ENCODE measurements around the gene SAMD4A.
"Not testable (repeated sequence)": the region's sequence is repeated elsewhere in the genome, so short reads cannot be mapped to it uniquely, and the experiment has no call there.

Gene SAMD4A

GRCh38 chr14:54794796-54795195 lies 227.9 kb downstream of the SAMD4A start:
- Histone ChIP-seq H3K27ac (ENCODE audit: low read length) (no peak overlapping the region), H3K27me3 (ENCODE audit: control insufficient read depth, insufficient read depth, low read length) (no peaks in the 10 kb centered on the region), H3K36me3 (ENCODE audit: control insufficient read depth, insufficient read depth, low read length) (no peaks in the 10 kb centered on the region), H3K4me1 (ENCODE audit: control insufficient read depth, insufficient read depth, low read length) (no peaks in the 10 kb centered on the region), H3K4me3 (ENCODE audit: low read length) (no peak overlapping the region), H3K9me3 (ENCODE audit: control insufficient read depth, insufficient read depth, low read length) (no peaks in the 10 kb centered on the region)
- WGBS (ENCODE audit: insufficient coverage, insufficient read length): no CpG with 5 or more reads among the region's 3 CpGs
- no peak for DNase-seq (ENCODE audit: low read depth, low spot score)

DNA sequence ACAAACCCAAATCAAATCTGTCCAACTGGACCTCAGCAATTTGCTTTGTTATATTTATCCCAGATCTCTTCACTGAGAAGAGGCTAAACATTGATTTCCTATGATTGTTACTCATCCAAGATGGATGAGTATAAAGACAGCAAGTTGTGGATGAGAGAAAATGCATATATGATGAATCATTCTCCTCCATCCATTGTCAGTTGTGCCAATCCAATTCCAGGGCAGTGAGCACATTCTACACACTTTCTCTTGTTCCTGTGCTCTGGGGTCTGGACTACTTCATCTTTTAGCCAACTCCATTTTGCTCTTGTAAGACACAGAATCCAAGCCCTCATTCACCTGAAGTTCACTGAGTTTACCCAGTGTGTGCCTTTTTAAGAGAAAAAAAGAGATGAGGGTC lies 230.0 kb downstream of the SAMD4A start:
- Histone ChIP-seq H3K36me3 (ENCODE audit: control insufficient read depth, insufficient read depth, low read length) (no peaks in the 10 kb centered on the region), H3K27ac (ENCODE audit: low read length) (no peak overlapping the region)
- DNase-seq (ENCODE audit: low read depth, low spot score): no peak

DNA sequence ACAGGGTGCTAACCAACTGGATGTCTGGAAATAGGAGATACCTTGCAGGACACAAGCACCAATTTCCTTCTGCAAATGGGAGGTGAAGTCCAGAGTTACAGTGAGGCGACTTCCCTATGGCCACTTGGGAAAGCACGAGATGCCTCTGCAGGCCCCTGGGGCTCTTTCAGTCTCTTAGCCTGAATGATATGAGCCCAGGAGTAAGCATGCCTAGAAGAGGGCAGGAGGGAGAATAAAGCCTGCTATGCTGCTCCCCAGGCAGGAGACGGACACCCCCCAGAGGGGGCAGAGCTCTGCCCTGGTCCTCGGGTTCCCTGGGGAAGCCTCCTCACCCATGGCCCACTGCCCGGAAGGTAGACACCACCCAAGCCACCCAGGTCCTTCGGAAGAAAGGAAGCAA lies 230.6 kb downstream of the SAMD4A start:
- Histone ChIP-seq H3K36me3 (ENCODE audit: control insufficient read depth, insufficient read depth, low read length) (no peaks in the 10 kb centered on the region), H3K27me3 (ENCODE audit: control insufficient read depth, insufficient read depth, low read length) (no peaks in the 10 kb centered on the region), H3K4me1 (ENCODE audit: control insufficient read depth, insufficient read depth, low read length) (no peaks in the 10 kb centered on the region), H3K4me3 (ENCODE audit: low read length) (no peak overlapping the region), H3K9me3 (ENCODE audit: control insufficient read depth, insufficient read depth, low read length) (no peaks in the 10 kb centered on the region), H3K27ac (ENCODE audit: low read length) (no peak overlapping the region)
- WGBS (ENCODE audit: insufficient coverage, insufficient read length): no CpG with 5 or more reads among the region's 6 CpGs
- DNase-seq (ENCODE audit: low read depth, low spot score): no peak

More for the DNA sequence above, 230.0 kb downstream of the SAMD4A start:
- no peaks in the 10 kb centered on the region for H3K9me3 ChIP-seq (ENCODE audit: control insufficient read depth, insufficient read depth, low read length)
- no peak overlapping the region for H3K4me3 ChIP-seq (ENCODE audit: low read length)
- no peaks in the 10 kb centered on the region for H3K27me3 ChIP-seq (ENCODE audit: control insufficient read depth, insufficient read depth, low read length)
- no peaks in the 10 kb centered on the region for H3K4me1 ChIP-seq (ENCODE audit: control insufficient read depth, insufficient read depth, low read length)

DNA sequence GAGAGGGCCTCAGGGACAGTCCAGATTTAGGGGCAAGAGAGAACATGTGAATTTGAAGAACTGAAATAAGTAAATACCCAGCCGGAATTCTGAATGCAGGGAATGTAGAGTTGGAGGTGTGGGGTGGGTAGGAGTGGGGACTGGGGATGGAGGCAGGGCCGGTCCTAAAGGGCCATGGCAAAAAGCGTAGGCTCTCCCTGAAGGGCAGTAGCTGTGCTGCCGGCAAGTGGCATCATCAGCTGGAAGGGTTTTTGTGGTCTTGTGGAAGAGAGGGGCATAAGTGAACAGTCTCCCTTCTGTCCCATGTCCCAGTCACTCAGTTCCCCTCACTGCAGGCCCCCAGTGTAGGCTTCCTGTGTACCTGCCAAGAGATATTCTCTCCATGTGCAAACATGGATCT lies 231.1 kb downstream of the SAMD4A start:
- no peak overlapping the region for H3K27ac ChIP-seq (ENCODE audit: low read length)
- H3K27me3 ChIP-seq (ENCODE audit: control insufficient read depth, insufficient read depth, low read length): no peaks in the 10 kb centered on the region
- H3K36me3 ChIP-seq (ENCODE audit: control insufficient read depth, insufficient read depth, low read length): no peaks in the 10 kb centered on the region
- no peaks in the 10 kb centered on the region for H3K9me3 ChIP-seq (ENCODE audit: control insufficient read depth, insufficient read depth, low read length)
- H3K4me1 ChIP-seq (ENCODE audit: control insufficient read depth, insufficient read depth, low read length): no peaks in the 10 kb centered on the region
- DNase-seq (ENCODE audit: low read depth, low spot score): no peak
- WGBS (ENCODE audit: insufficient coverage, insufficient read length): no CpG with 5 or more reads among the region's 4 CpGs
- no peak overlapping the region for H3K4me3 ChIP-seq (ENCODE audit: low read length)

GRCh38 chr14:54798465-54799124 lies 231.7 kb downstream of the SAMD4A start:
- H3K36me3 ChIP-seq (ENCODE audit: control insufficient read depth, insufficient read depth, low read length): no peaks in the 10 kb centered on the region

GRCh38 chr14:54801482-54801881 lies 234.6 kb downstream of the SAMD4A start:
- WGBS (ENCODE audit: insufficient coverage, insufficient read length): no CpG with 5 or more reads among the region's 2 CpGs
- not testable (repeated sequence) for H3K4me1 ChIP-seq (ENCODE audit: control insufficient read depth, insufficient read depth, low read length); H3K4me3 ChIP-seq (ENCODE audit: low read length); H3K27me3 ChIP-seq (ENCODE audit: control insufficient read depth, insufficient read depth, low read length); H3K9me3 ChIP-seq (ENCODE audit: control insufficient read depth, insufficient read depth, low read length); H3K36me3 ChIP-seq (ENCODE audit: control insufficient read depth, insufficient read depth, low read length); DNase-seq (ENCODE audit: low read depth, low spot score); H3K27ac ChIP-seq (ENCODE audit: low read length)

More at GRCh38 chr14:54798465-54799124, 231.7 kb downstream of the SAMD4A start:
- H3K27me3 ChIP-seq (ENCODE audit: control insufficient read depth, insufficient read depth, low read length): no peaks in the 10 kb centered on the region
- H3K9me3 ChIP-seq (ENCODE audit: control insufficient read depth, insufficient read depth, low read length): no peaks in the 10 kb centered on the region
- H3K4me1 ChIP-seq (ENCODE audit: control insufficient read depth, insufficient read depth, low read length): no peaks in the 10 kb centered on the region
- no peak overlapping the region for H3K27ac ChIP-seq (ENCODE audit: low read length)
- no CpG with 5 or more reads among the region's 9 CpGs for WGBS (ENCODE audit: insufficient coverage, insufficient read length)
- no peak for DNase-seq (ENCODE audit: low read depth, low spot score)
- no peak overlapping the region for H3K4me3 ChIP-seq (ENCODE audit: low read length)

GRCh38 chr14:54803396-54803795 lies 236.5 kb downstream of the SAMD4A start:
- Histone ChIP-seq H3K27ac (ENCODE audit: low read length) (no peak overlapping the region), H3K4me1 (ENCODE audit: control insufficient read depth, insufficient read depth, low read length) (peaks cover 6% of the 10 kb centered on the region; the same call in 1 of the 2 replicates), H3K27me3 (ENCODE audit: control insufficient read depth, insufficient read depth, low read length) (no peaks in the 10 kb centered on the region), H3K4me3 (ENCODE audit: low read length) (no peak overlapping the region), H3K9me3 (ENCODE audit: control insufficient read depth, insufficient read depth, low read length) (no peaks in the 10 kb centered on the region), H3K36me3 (ENCODE audit: control insufficient read depth, insufficient read depth, low read length) (no peaks in the 10 kb centered on the region)
- no CpG with 5 or more reads among the region's 7 CpGs for WGBS (ENCODE audit: insufficient coverage, insufficient read length)
- no peak for DNase-seq (ENCODE audit: low read depth, low spot score)

GRCh38 chr14:54803926-54804537 lies 237.1 kb downstream of the SAMD4A start:
- no peaks in the 10 kb centered on the region for H3K9me3 ChIP-seq (ENCODE audit: control insufficient read depth, insufficient read depth, low read length)
- no peak overlapping the region for H3K27ac ChIP-seq (ENCODE audit: low read length)
- no peak for DNase-seq (ENCODE audit: low read depth, low spot score)
- peaks cover 6% of the 10 kb centered on the region; the same call in 1 of the 2 replicates for H3K4me1 ChIP-seq (ENCODE audit: control insufficient read depth, insufficient read depth, low read length)
- no peaks in the 10 kb centered on the region for H3K27me3 ChIP-seq (ENCODE audit: control insufficient read depth, insufficient read depth, low read length)
- no CpG with 5 or more reads among the region's 13 CpGs for WGBS (ENCODE audit: insufficient coverage, insufficient read length)
- H3K4me3 ChIP-seq (ENCODE audit: low read length): no peak overlapping the region
- no peaks in the 10 kb centered on the region for H3K36me3 ChIP-seq (ENCODE audit: control insufficient read depth, insufficient read depth, low read length)

DNA sequence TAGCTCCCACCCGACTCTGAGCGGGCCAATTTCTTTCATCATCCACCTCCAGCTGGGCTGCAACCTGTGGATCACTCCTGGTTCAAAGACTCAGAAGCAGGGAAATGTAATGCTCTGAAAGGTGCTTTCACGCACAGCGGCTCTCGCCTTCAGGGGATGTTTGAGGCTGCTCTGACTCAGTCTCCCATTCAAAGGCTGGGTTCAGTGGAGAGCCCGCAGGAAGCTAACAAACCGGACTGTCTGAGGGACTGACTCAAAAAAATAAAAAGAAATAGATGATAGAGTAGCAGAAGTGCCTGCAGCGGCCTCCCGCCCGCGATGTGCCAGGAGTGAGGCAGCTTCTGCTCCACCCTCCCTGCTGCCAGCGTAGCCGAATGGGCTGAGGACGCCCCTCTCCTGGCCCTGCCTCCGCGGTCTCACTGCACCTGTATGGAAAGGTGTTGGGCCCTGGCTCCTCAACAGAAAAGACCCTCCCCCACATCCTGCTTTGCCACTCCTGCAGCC lies 237.7 kb downstream of the SAMD4A start:
- WGBS (ENCODE audit: insufficient coverage, insufficient read length): no CpG with 5 or more reads among the region's 16 CpGs
- Histone ChIP-seq H3K9me3 (ENCODE audit: control insufficient read depth, insufficient read depth, low read length) (no peaks in the 10 kb centered on the region), H3K36me3 (ENCODE audit: control insufficient read depth, insufficient read depth, low read length) (no peaks in the 10 kb centered on the region), H3K27me3 (ENCODE audit: control insufficient read depth, insufficient read depth, low read length) (no peaks in the 10 kb centered on the region), H3K4me3 (ENCODE audit: low read length) (no peak overlapping the region), H3K27ac (ENCODE audit: low read length) (no peak overlapping the region), H3K4me1 (ENCODE audit: control insufficient read depth, insufficient read depth, low read length) (peaks cover 6% of the 10 kb centered on the region; the same call in 1 of the 2 replicates)
- no peak for DNase-seq (ENCODE audit: low read depth, low spot score)

DNA sequence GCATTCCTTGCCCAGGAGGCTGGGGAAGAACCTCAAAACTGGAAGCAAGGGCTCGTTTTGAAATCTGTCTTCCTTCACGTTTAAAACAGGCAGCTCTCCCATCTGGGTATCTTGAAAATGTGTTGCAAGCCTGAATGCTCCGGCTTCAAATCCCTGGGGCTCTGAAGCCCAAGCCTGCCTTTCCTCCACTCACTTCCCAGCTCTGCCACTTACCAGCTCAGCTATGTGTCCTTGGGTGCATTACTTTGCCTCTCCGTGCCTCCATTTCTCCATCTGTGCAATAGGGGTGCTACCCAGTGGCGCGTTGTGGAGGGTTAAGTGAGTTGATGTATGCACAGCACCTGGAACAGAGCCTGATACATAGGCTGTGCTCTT lies 238.1 kb downstream of the SAMD4A start:
- DNase-seq (ENCODE audit: low read depth, low spot score): no peak
- Histone ChIP-seq H3K27ac (ENCODE audit: low read length) (no peak overlapping the region), H3K4me3 (ENCODE audit: low read length) (no peak overlapping the region), H3K4me1 (ENCODE audit: control insufficient read depth, insufficient read depth, low read length) (peaks cover 6% of the 10 kb centered on the region; the same call in 1 of the 2 replicates), H3K36me3 (ENCODE audit: control insufficient read depth, insufficient read depth, low read length) (no peaks in the 10 kb centered on the region), H3K27me3 (ENCODE audit: control insufficient read depth, insufficient read depth, low read length) (no peaks in the 10 kb centered on the region), H3K9me3 (ENCODE audit: control insufficient read depth, insufficient read depth, low read length) (no peaks in the 10 kb centered on the region)
- WGBS (ENCODE audit: insufficient coverage, insufficient read length): no CpG with 5 or more reads among the region's 6 CpGs

Measured in iPS DF 6.9 (cell line).